ENCODE results near the gene DCPS.
A peak's percentile ranks its signal among the peaks of the same experiment; 100 is the strongest.

DCPS gene

DNA sequence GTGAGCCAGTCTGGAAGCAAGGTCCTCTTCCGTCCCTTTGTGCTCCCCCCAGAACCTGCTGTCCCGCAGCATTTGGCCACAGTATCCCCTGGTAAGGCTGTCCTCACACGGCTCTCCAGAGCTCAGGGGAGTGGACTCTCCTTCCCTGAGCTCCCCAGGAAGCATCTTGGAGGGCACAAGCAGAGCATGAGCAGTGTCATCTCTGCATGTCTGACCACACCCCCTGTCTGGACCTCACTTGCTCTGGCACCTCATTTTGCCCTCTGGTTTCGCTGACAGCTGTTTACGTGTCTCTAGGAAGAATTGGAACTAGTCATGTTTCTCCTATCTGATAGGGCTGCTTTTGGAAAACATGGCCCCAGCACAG is 15.5 kb downstream of the DCPS start:
- H3K9ac ChIP-seq (ENCODE audit: low read depth in 1 of 2, low read length in 2 of 2), result no peak overlapping the region
- H3K27ac ChIP-seq (ENCODE audit: low read depth, low read length), result no peak overlapping the region
- H3K27me3 ChIP-seq (ENCODE audit: control insufficient read depth in 1 of 2, insufficient read depth in 2 of 2, low read length in 2 of 2), result no peaks in the 10 kb centered on the region
- no peaks in the 10 kb centered on the region for H3K36me3 ChIP-seq (ENCODE audit: control insufficient read depth in 1 of 2, insufficient read depth in 2 of 2, low read length in 2 of 2)
- H3K4me1 ChIP-seq (ENCODE audit: control insufficient read depth in 1 of 2, insufficient read depth in 2 of 2, low read length in 2 of 2), result peaks cover 22 to 25% of the 10 kb centered on the region in 2 donors
- H3K9me3 ChIP-seq (ENCODE audit: control insufficient read depth in 1 of 2, low read length in 2 of 2), result no peaks in the 10 kb centered on the region
- H3K4me3 ChIP-seq (ENCODE audit: low read depth in 1 of 2, low read length in 2 of 2), result no peak overlapping the region

GRCh38 chr11:126322996-126323395 is 19.1 kb downstream of the DCPS start:
- no peak overlapping the region for H3K27ac ChIP-seq (ENCODE audit: low read depth, low read length)
- no peaks in the 10 kb centered on the region for H3K27me3 ChIP-seq (ENCODE audit: control insufficient read depth in 1 of 2, insufficient read depth in 2 of 2, low read length in 2 of 2)
- no peak overlapping the region for H3K4me3 ChIP-seq (ENCODE audit: low read depth in 1 of 2, low read length in 2 of 2)
- no peaks in the 10 kb centered on the region for H3K9me3 ChIP-seq (ENCODE audit: control insufficient read depth in 1 of 2, low read length in 2 of 2)
- H3K4me1 ChIP-seq (ENCODE audit: control insufficient read depth in 1 of 2, insufficient read depth in 2 of 2, low read length in 2 of 2), result peaks cover 17 to 18% of the 10 kb centered on the region in 2 donors
- no peak overlapping the region for H3K9ac ChIP-seq (ENCODE audit: low read depth in 1 of 2, low read length in 2 of 2)
- no peaks in the 10 kb centered on the region for H3K36me3 ChIP-seq (ENCODE audit: control insufficient read depth in 1 of 2, insufficient read depth in 2 of 2, low read length in 2 of 2)

GRCh38 chr11:126327281-126328000 is 23.6 kb downstream of the DCPS start:
- H3K9me3 ChIP-seq (ENCODE audit: control insufficient read depth in 1 of 2, low read length in 2 of 2), result no peaks in the 10 kb centered on the region
- H3K36me3 ChIP-seq (ENCODE audit: control insufficient read depth in 1 of 2, insufficient read depth in 2 of 2, low read length in 2 of 2), result peaks cover 11 to 14% of the 10 kb centered on the region in 2 donors
- H3K4me1 ChIP-seq (ENCODE audit: control insufficient read depth in 1 of 2, insufficient read depth in 2 of 2, low read length in 2 of 2), result peaks cover 0 to 4% of the 10 kb centered on the region in 2 donors
- no peak overlapping the region for H3K9ac ChIP-seq (ENCODE audit: low read depth in 1 of 2, low read length in 2 of 2)
- no peak overlapping the region for H3K4me3 ChIP-seq (ENCODE audit: low read depth in 1 of 2, low read length in 2 of 2)
- no peaks in the 10 kb centered on the region for H3K27me3 ChIP-seq (ENCODE audit: control insufficient read depth in 1 of 2, insufficient read depth in 2 of 2, low read length in 2 of 2)
- H3K27ac ChIP-seq (ENCODE audit: low read depth, low read length), result no peak overlapping the region

DNA sequence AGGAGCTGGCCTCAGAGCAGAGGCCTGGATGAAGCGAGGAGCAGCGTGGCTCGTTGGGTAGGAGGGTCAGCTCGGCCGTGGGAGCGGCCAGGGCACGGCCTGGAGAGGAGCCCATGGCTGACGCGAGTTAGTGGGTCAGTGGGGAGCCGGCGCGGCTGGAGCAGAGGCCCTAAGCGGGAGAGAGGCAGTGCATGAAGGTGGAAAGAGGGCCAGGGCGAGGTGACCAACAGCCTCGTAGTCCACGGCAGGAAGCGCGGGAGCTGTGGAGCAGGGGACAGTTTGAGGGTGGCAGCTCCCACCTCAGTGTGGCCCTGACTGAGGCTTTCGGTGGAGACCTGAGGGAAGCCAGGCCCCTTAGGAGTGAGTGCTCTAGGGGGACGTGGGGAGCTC is 24.1 kb downstream of the DCPS start:
- H3K9ac ChIP-seq (ENCODE audit: low read depth in 1 of 2, low read length in 2 of 2), result no peak overlapping the region
- H3K4me3 ChIP-seq (ENCODE audit: low read depth in 1 of 2, low read length in 2 of 2), result no peak overlapping the region
- peaks cover 12 to 19% of the 10 kb centered on the region in 2 donors for H3K36me3 ChIP-seq (ENCODE audit: control insufficient read depth in 1 of 2, insufficient read depth in 2 of 2, low read length in 2 of 2)
- peaks cover 0 to 4% of the 10 kb centered on the region in 2 donors for H3K4me1 ChIP-seq (ENCODE audit: control insufficient read depth in 1 of 2, insufficient read depth in 2 of 2, low read length in 2 of 2)
- no peaks in the 10 kb centered on the region for H3K27me3 ChIP-seq (ENCODE audit: control insufficient read depth in 1 of 2, insufficient read depth in 2 of 2, low read length in 2 of 2)
- H3K27ac ChIP-seq (ENCODE audit: low read depth, low read length), result peak overlapping the region; percentile 17
- H3K9me3 ChIP-seq (ENCODE audit: control insufficient read depth in 1 of 2, low read length in 2 of 2), result no peaks in the 10 kb centered on the region

DNA sequence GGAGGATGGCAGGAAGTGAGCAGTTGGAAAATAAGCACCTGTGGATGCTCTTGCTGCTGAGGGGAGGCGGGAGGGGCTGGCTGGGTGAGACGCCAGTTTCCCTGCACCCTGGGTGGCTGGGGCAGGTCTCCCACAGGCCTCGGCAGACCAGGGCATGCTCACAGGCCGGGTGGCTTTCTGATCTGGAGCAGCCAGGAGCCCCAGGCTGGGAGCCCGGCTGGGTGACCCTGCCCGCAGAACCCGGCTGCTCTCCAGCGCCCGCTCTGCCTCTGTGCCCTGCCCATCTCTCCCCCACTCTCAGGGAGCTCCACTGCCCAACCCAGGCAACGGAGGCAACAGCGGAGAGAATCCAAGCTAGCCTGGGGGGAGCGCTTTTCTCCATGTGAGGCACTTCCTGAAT is 24.6 kb downstream of the DCPS start:
- H3K27me3 ChIP-seq (ENCODE audit: control insufficient read depth in 1 of 2, insufficient read depth in 2 of 2, low read length in 2 of 2), result no peaks in the 10 kb centered on the region
- no peaks in the 10 kb centered on the region for H3K9me3 ChIP-seq (ENCODE audit: control insufficient read depth in 1 of 2, low read length in 2 of 2)
- peaks cover 0 to 4% of the 10 kb centered on the region in 2 donors for H3K4me1 ChIP-seq (ENCODE audit: control insufficient read depth in 1 of 2, insufficient read depth in 2 of 2, low read length in 2 of 2)
- no peak overlapping the region for H3K4me3 ChIP-seq (ENCODE audit: low read depth in 1 of 2, low read length in 2 of 2)
- H3K36me3 ChIP-seq (ENCODE audit: control insufficient read depth in 1 of 2, insufficient read depth in 2 of 2, low read length in 2 of 2), result peaks cover 12 to 21% of the 10 kb centered on the region in 2 donors
- peak overlapping the region; percentile 17 for H3K27ac ChIP-seq (ENCODE audit: low read depth, low read length)
- H3K9ac ChIP-seq (ENCODE audit: low read depth in 1 of 2, low read length in 2 of 2), result no peak overlapping the region

- H3K27ac ChIP-seq (ENCODE audit: low read depth, low read length), result no peak overlapping the region
- no peaks in the 10 kb centered on the region for H3K27me3 ChIP-seq (ENCODE audit: control insufficient read depth in 1 of 2, insufficient read depth in 2 of 2, low read length in 2 of 2)
- peaks cover 12 to 22% of the 10 kb centered on the region in 2 donors for H3K36me3 ChIP-seq (ENCODE audit: control insufficient read depth in 1 of 2, insufficient read depth in 2 of 2, low read length in 2 of 2)
- no peak overlapping the region for H3K9ac ChIP-seq (ENCODE audit: low read depth in 1 of 2, low read length in 2 of 2)
- H3K4me3 ChIP-seq (ENCODE audit: low read depth in 1 of 2, low read length in 2 of 2), result no peak overlapping the region
- no peaks in the 10 kb centered on the region for H3K9me3 ChIP-seq (ENCODE audit: control insufficient read depth in 1 of 2, low read length in 2 of 2)
- H3K4me1 ChIP-seq (ENCODE audit: control insufficient read depth in 1 of 2, insufficient read depth in 2 of 2, low read length in 2 of 2), result peaks cover 0 to 4% of the 10 kb centered on the region in 2 donors
Measured at GRCh38 chr11:126328938-126329643, 25.2 kb downstream of the DCPS start.

GRCh38 chr11:126329644-126330211 is 25.9 kb downstream of the DCPS start:
- no peaks in the 10 kb centered on the region for H3K9me3 ChIP-seq (ENCODE audit: control insufficient read depth in 1 of 2, low read length in 2 of 2)
- no peak overlapping the region for H3K4me3 ChIP-seq (ENCODE audit: low read depth in 1 of 2, low read length in 2 of 2)
- H3K4me1 ChIP-seq (ENCODE audit: control insufficient read depth in 1 of 2, insufficient read depth in 2 of 2, low read length in 2 of 2), result peaks cover 0 to 4% of the 10 kb centered on the region in 2 donors
- no peak overlapping the region for H3K27ac ChIP-seq (ENCODE audit: low read depth, low read length)
- peaks cover 12 to 22% of the 10 kb centered on the region in 2 donors for H3K36me3 ChIP-seq (ENCODE audit: control insufficient read depth in 1 of 2, insufficient read depth in 2 of 2, low read length in 2 of 2)
- H3K9ac ChIP-seq (ENCODE audit: low read depth in 1 of 2, low read length in 2 of 2), result no peak overlapping the region
- no peaks in the 10 kb centered on the region for H3K27me3 ChIP-seq (ENCODE audit: control insufficient read depth in 1 of 2, insufficient read depth in 2 of 2, low read length in 2 of 2)

DNA sequence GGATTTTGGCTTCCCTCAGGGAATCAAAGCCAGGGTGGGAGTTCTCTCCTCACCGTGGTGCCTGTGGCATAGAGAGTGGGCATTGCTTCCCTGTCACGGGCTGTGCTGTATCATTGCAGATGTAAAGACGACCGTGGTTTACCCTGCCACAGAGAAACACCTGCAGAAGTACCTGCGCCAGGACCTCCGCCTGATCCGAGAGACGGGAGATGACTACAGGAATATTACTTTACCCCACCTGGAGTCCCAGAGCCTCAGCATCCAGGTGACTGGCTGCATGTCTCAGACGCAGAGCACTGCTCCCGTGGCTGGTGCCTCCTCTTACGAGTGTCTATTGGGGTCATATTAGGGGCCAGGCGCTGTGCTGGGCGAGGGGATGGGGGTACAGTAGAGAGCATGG is 27.4 kb downstream of the DCPS start:
- Histone ChIP-seq H3K4me3 (ENCODE audit: low read depth in 1 of 2, low read length in 2 of 2) (no peak overlapping the region), H3K9me3 (ENCODE audit: control insufficient read depth in 1 of 2, low read length in 2 of 2) (no peaks in the 10 kb centered on the region), H3K27me3 (ENCODE audit: control insufficient read depth in 1 of 2, insufficient read depth in 2 of 2, low read length in 2 of 2) (no peaks in the 10 kb centered on the region), H3K9ac (ENCODE audit: low read depth in 1 of 2, low read length in 2 of 2) (no peak overlapping the region), H3K4me1 (ENCODE audit: control insufficient read depth in 1 of 2, insufficient read depth in 2 of 2, low read length in 2 of 2) (peaks cover 0 to 6% of the 10 kb centered on the region in 2 donors), H3K36me3 (ENCODE audit: control insufficient read depth in 1 of 2, insufficient read depth in 2 of 2, low read length in 2 of 2) (peaks cover 12 to 27% of the 10 kb centered on the region in 2 donors), H3K27ac (ENCODE audit: low read depth, low read length) (no peak overlapping the region)

DNA sequence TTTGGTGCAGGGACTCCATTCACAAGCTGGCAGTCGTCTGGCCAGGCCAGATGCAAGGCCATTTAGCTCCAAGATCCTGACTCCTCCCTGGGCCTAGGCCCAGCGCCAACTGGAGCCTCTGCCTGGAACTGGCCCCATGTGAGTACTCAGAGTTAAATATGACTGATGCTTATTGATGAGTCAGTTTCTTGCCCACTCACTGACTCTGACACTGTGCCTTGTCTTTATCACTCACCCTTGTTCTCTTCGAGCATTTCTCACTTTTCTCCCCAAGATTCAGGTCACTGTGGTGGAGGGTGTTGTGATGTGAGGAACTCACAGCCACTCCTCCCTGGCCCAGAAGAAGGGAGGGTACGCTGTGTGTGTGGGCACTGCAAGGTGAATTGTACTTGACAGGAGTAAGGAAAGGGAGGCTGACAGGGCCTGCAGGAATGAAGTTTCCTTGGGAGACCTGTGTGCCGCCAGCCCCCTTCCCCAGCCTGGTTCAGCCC is 28.4 kb downstream of the DCPS start:
- H3K9me3 ChIP-seq (ENCODE audit: control insufficient read depth in 1 of 2, low read length in 2 of 2), result no peaks in the 10 kb centered on the region
- H3K4me1 ChIP-seq (ENCODE audit: control insufficient read depth in 1 of 2, insufficient read depth in 2 of 2, low read length in 2 of 2), result peaks cover 0 to 14% of the 10 kb centered on the region in 2 donors
- no peaks in the 10 kb centered on the region for H3K27me3 ChIP-seq (ENCODE audit: control insufficient read depth in 1 of 2, insufficient read depth in 2 of 2, low read length in 2 of 2)
- no peak overlapping the region for H3K9ac ChIP-seq (ENCODE audit: low read depth in 1 of 2, low read length in 2 of 2)
- H3K27ac ChIP-seq (ENCODE audit: low read depth, low read length), result no peak overlapping the region
- H3K36me3 ChIP-seq (ENCODE audit: control insufficient read depth in 1 of 2, insufficient read depth in 2 of 2, low read length in 2 of 2), result peaks cover 12 to 30% of the 10 kb centered on the region in 2 donors
- no peak overlapping the region for H3K4me3 ChIP-seq (ENCODE audit: low read depth in 1 of 2, low read length in 2 of 2)

DNA sequence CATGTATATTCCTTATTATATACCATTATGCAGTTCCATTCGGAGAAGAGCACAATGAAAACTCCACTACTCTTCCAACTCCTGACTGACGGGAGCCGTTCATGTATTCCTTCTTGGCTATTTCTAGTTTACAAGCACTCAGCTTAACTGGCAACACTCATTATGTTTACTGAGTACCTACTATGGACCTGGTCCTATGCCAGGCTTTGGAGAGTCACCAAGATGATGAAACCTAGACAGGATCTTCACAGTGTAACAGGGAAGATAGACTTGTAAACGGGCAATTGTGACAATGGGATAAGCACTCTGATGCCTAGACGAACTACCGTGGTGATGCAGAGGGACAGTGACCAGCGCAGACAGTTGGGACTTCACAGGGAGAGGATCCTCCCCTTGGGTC is 29.3 kb downstream of the DCPS start:
- H3K4me1 ChIP-seq (ENCODE audit: control insufficient read depth in 1 of 2, insufficient read depth in 2 of 2, low read length in 2 of 2), result peaks cover 0 to 14% of the 10 kb centered on the region in 2 donors
- no peak overlapping the region for H3K27ac ChIP-seq (ENCODE audit: low read depth, low read length)
- no peak overlapping the region for H3K4me3 ChIP-seq (ENCODE audit: low read depth in 1 of 2, low read length in 2 of 2)
- H3K9ac ChIP-seq (ENCODE audit: low read depth in 1 of 2, low read length in 2 of 2), result no peak overlapping the region
- no peaks in the 10 kb centered on the region for H3K9me3 ChIP-seq (ENCODE audit: control insufficient read depth in 1 of 2, low read length in 2 of 2)
- no peaks in the 10 kb centered on the region for H3K27me3 ChIP-seq (ENCODE audit: control insufficient read depth in 1 of 2, insufficient read depth in 2 of 2, low read length in 2 of 2)
- H3K36me3 ChIP-seq (ENCODE audit: control insufficient read depth in 1 of 2, insufficient read depth in 2 of 2, low read length in 2 of 2), result peaks cover 12 to 30% of the 10 kb centered on the region in 2 donors

All from duodenal mucosa (tissue), 2 donors.